AG10803 (cell line): Measurements from ENCODE around the gene FOXA2.

Source experiments
- DNase-seq: peaks from one replicate; pipeline ENCODE4 v3.0.0; 2010; ENCODE audit warnings: low read depth
- H3K4me3 ChIP-seq: 2 replicates; pipeline ENCODE4 v1.5.1; 2011; ENCODE audit warnings: mild to moderate bottlenecking, low read length, control low read depth
- TF ChIP-seq, protein P1 (sequence below): conservative IDR thresholded peaks from 2 replicates; pipeline ENCODE4 v1.5.1; 2011; ENCODE audit warnings: mild to moderate bottlenecking, low read length, control low read depth, inconsistent platforms

FOXA2 gene

DNA sequence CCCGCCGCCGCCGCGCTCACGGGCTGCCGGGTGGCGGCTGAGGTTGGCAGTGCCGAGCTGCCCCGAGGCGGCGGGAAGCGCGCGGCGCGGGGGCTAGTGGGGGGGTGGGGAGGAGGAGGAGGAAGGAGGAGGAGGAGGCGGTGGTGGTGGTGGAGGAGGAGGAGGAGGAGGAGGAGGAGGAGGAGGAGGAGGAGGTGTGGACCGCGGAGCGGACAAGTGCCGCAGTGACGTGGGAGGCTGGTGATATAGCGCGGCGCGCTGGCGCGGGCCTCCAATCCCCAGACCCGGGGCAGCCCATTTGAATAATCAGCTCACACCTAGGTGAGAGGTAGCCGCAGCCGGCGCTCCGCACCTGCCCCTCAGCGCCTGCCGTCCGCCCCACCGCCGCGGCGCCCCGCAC lies at the start of gene FOXA2:
Gene FOXA2, minus strand, starts transcription at position 51 of the 400 bp plus-strand sequence. CDS start 294 bp downstream, outside the sequence.
- no peak within 1 kb of the TSS for H3K4me3 ChIP-seq
- TF ChIP-seq, protein P1, sequence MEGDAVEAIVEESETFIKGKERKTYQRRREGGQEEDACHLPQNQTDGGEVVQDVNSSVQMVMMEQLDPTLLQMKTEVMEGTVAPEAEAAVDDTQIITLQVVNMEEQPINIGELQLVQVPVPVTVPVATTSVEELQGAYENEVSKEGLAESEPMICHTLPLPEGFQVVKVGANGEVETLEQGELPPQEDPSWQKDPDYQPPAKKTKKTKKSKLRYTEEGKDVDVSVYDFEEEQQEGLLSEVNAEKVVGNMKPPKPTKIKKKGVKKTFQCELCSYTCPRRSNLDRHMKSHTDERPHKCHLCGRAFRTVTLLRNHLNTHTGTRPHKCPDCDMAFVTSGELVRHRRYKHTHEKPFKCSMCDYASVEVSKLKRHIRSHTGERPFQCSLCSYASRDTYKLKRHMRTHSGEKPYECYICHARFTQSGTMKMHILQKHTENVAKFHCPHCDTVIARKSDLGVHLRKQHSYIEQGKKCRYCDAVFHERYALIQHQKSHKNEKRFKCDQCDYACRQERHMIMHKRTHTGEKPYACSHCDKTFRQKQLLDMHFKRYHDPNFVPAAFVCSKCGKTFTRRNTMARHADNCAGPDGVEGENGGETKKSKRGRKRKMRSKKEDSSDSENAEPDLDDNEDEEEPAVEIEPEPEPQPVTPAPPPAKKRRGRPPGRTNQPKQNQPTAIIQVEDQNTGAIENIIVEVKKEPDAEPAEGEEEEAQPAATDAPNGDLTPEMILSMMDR: no peak
- DNase-seq: no peak

DNA sequence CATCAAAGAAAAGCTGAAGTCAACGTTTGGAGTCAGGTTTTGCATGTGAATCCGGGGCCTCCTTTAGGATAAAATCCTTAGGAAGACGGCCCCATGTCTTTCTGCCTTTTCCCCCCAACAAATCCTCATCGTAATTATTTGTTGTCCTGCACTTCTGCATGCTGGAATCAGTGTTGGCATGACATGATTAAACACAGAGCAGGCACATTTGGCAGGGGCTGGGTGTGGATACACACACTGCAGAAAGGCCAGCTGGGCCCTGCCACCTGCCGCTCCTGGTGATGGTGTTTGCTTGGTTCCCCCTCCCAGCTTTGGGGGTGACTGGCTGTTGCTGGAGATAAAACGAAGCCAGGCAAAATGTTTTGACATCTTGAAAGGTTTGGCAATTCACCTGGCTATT lies 46.3 kb upstream of the FOXA2 start:
- TF ChIP-seq, protein P1: no peak
- no peak for DNase-seq
- H3K4me3 ChIP-seq: no peak overlapping the region

DNA sequence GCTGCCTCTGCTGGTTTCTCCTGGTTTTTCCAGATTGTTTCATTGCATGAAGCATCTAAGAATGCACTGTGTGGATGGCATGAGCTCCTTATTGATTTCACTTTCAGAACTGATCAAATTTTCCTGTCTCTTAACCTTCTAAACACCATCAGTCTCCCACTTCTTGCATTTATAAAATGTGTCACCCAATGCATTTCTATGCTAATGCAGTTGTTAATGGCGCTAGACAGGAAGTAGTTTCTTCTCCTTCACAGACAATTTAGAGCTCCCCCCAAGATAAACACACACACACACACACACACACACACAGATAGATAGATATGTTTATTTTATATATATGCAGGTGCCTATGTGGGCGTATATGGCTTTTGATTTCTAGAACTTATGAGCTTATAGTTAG lies 45.6 kb upstream of the FOXA2 start:
- no peak for DNase-seq
- TF ChIP-seq, protein P1: no peak
- H3K4me3 ChIP-seq: no peak overlapping the region

DNA sequence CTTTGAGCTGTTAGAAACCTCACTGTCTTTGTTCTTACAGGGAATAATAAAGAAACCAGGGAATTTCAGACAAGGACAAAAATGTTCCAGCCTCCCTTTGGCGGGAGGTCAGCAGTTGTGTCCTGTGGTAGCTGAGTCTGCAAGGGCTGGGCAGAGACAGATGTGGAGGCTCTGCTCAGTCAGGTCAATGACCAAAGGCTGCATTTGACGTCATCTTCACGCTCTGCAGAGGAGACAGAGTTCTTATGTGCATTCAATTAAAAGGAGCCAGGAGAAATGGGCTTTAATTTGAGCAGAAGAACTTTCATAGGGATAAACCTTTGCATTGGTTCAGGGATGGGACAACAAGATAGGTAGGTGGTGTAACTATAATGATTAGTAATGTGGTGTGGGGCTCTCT lies 45.1 kb upstream of the FOXA2 start:
- TF ChIP-seq, protein P1: no peak
- no peak overlapping the region for H3K4me3 ChIP-seq

DNA sequence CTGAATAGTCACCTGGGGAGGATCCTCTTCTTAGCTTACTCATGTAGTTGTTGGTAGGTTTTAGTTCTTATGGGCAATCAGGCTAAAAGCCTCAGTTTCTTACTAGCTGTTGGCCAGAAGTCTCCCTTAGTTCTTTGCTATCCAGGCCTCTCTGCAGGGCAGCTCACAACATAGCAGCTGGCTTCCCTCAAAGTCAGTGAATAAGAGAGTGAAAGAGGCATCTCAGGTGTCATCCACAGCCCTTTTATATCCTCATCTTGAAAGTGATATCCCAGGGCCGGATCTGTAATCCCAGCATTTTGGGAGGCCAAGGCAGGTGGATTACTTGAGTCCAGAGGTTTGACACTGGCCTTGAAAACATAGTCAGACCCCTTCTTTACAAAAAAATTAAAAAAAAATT lies 42.1 kb upstream of the FOXA2 start:
- TF ChIP-seq, protein P1: no peak
- no peak overlapping the region for H3K4me3 ChIP-seq
- DNase-seq: no peak

More for the DNA sequence above, 45.1 kb upstream of the FOXA2 start:
- no peak for DNase-seq

DNA sequence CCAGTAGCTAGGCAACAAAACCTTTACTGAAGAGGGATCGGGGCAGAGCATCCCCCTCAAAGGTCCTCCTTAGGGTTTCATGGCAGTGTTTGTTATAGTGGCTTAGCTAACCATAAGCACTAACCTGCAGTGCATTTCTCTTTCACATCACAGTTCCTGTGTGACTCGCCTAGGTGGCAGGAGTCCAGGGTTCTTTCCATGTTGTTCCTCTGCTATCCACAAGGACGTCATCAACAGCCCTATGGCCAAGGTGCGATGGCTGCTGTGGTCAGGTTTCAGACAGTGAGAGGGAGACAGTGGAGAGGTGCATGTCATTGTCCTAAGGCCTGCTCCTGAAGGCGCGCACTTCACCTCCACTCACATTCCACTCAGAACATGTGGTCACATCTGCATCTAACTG lies 38.8 kb upstream of the FOXA2 start:
- TF ChIP-seq, protein P1: no peak
- H3K4me3 ChIP-seq: no peak overlapping the region
- no peak for DNase-seq

DNA sequence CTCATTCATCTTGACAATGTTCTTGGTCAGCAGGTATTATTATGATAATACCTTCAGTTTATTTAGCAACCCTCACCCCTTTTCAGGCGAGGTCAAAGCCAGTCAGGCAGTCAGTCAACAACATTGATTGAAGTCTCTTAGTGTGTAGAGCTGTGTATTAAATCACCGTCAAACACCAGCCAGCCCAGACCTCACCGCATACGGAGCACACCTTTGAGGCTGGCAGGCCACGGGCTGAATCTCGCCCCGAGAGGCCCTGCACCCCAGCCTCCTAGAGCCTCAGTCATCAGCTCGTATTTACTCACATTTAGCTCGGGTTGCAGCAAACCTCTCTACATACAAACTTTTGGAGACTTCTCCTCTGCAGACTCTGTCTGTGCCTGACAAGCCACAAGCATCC lies 36.0 kb upstream of the FOXA2 start:
- DNase-seq: no peak
- TF ChIP-seq, protein P1: no peak

More for the DNA sequence above, 36.0 kb upstream of the FOXA2 start:
- H3K4me3 ChIP-seq: no peak overlapping the region
